Mucosa of stomach (tissue), 1 donor: Measurements from ENCODE around the gene QRICH1.

Experiments
- H3K27me3 ChIP-seq: one replicate; pipeline ENCODE4 v1.7.0; 2013; ENCODE audit warnings: mild to moderate bottlenecking, low read length; ENCODE audit not compliant: control insufficient read depth, insufficient read depth
- H3K36me3 ChIP-seq: one replicate; pipeline ENCODE4 v1.7.0; 2013; ENCODE audit warnings: low read length; ENCODE audit not compliant: control insufficient read depth, insufficient read depth
- H3K4me1 ChIP-seq: one replicate; pipeline ENCODE4 v1.7.0; 2013; ENCODE audit warnings: mild to moderate bottlenecking, low read length; ENCODE audit not compliant: control insufficient read depth, insufficient read depth
- H3K4me3 ChIP-seq: one replicate; pipeline ENCODE4 v1.7.0; 2013; ENCODE audit warnings: low read length
- H3K9ac ChIP-seq: one replicate; pipeline ENCODE4 v1.7.0; 2013; ENCODE audit warnings: mild to moderate bottlenecking, low read length, moderate library complexity
- H3K9me3 ChIP-seq: one replicate; pipeline ENCODE4 v1.7.0; 2013; ENCODE audit warnings: mild to moderate bottlenecking, low read length, moderate library complexity; ENCODE audit not compliant: control insufficient read depth
- donor health status: Pancreatic carcinoma.

Gene QRICH1

GRCh38 chr3:48982016-48982415 is 111.9 kb downstream of the QRICH1 start:
- Histone ChIP-seq H3K9me3 (no peaks in the 10 kb centered on the region), H3K36me3 (peaks cover 13% of the 10 kb centered on the region), H3K9ac (no peak overlapping the region), H3K4me1 (no peaks in the 10 kb centered on the region), H3K27me3 (no peaks in the 10 kb centered on the region), H3K4me3 (no peak overlapping the region)

- H3K9ac ChIP-seq, result no peak overlapping the region
- no peaks in the 10 kb centered on the region for H3K4me1 ChIP-seq
- no peaks in the 10 kb centered on the region for H3K9me3 ChIP-seq
- no peak overlapping the region for H3K4me3 ChIP-seq
- no peaks in the 10 kb centered on the region for H3K27me3 ChIP-seq
- H3K36me3 ChIP-seq, result peaks cover 13% of the 10 kb centered on the region
Measured at GRCh38 chr3:48980295-48980694, 113.6 kb downstream of the QRICH1 start.
